ENCODE data around the gene SLIT3. TPM values are rescaled to one million over a fixed set of nuclear protein-coding genes. Genes with fewer than 3 reads are reported as not detected.
A peak's percentile ranks its signal among the peaks of the same experiment; 100 is the strongest.

SLIT3 gene
- total RNA-seq, 4 donors from 2014 or later = 0.97 to 6.1 (median 3.4) TPM

DNA sequence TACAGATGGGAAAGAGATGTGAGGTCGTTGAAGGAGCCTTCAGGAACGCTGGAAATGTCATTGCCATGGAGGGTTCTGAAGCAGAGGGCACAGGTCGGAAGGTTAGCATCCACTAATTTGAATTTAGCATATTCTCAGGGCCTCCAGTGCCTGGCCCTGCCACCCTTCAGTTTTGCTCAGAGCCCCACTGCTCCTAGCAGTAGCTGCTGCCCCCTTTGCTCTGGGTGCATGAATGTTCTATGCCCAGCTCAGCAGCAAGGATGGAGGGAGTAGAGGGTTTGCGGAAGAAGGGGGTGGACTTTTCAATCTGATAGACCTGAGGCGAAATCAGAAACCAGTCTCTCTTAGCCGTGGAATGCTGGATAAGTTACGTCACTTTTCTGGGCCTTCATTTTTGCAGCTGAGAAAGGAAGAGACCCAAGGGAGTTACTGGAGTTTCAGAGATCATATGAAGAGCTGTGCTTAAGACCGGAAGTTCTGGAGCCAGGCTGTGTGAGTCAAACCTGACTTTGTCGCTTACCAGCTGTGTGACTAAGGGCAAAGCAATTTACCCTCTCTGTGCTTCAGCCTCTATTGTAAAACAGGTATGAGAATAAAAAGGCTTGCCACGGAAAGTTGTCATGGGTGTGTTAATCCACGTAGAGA, 588.5 kb downstream of the SLIT3 start:
- TF ChIP-seq POLR2A (IDR thresholded peaks at IDR 0.05) (no peak), CTCF (IDR thresholded peaks at IDR 0.05 in 4 of 5, conservative IDR thresholded peaks at IDR 0.05 in 1 of 5) (no peak)
- in situ Hi-C loops (cut with MboI; ENCODE audit: low sequenced_read_pairs in 4 of 4) = no loop called here
- peak in 1 of 2 donors; percentile 45 for DNase-seq

GRCh38 chr5:168710706-168711105, 590.2 kb downstream of the SLIT3 start:
- Histone ChIP-seq H3K4me3 (no peak overlapping the region), H3K36me3 (no peaks in the 10 kb centered on the region), H3K4me1 (peaks cover 0 to 4% of the 10 kb centered on the region in 2 donors), H3K27me3 (no peaks in the 10 kb centered on the region), H3K9me3 (no peaks in the 10 kb centered on the region), H3K27ac (no peak overlapping the region)
- TF ChIP-seq POLR2A (IDR thresholded peaks at IDR 0.05) (no peak), CTCF (IDR thresholded peaks at IDR 0.05 in 4 of 5, conservative IDR thresholded peaks at IDR 0.05 in 1 of 5) (no peak)
- no peak for ATAC-seq
- no peak for DNase-seq
- in situ Hi-C loops (cut with MboI; ENCODE audit: low sequenced_read_pairs in 4 of 4) = no loop called here
- intact Hi-C loops (cut with DNase I; ENCODE audit: low total_unique reads) = no loop called here

More for the DNA sequence above, 588.5 kb downstream of the SLIT3 start:
- Histone ChIP-seq H3K4me3 (no peak overlapping the region), H3K9me3 (no peaks in the 10 kb centered on the region), H3K27ac (no peak overlapping the region), H3K4me1 (peaks cover 0 to 4% of the 10 kb centered on the region in 2 donors), H3K36me3 (no peaks in the 10 kb centered on the region), H3K27me3 (no peaks in the 10 kb centered on the region)
- peak; percentile 66 to 86 for ATAC-seq
- intact Hi-C loops (cut with DNase I; ENCODE audit: low total_unique reads) = no loop called here

GRCh38 chr5:168707716-168708695, 592.9 kb downstream of the SLIT3 start:
- no peak for TF ChIP-seq POLR2A (IDR thresholded peaks at IDR 0.05)
- no peak for TF ChIP-seq CTCF (IDR thresholded peaks at IDR 0.05 in 4 of 5, conservative IDR thresholded peaks at IDR 0.05 in 1 of 5)
- no peak overlapping the region for H3K4me3 ChIP-seq
- H3K4me1 ChIP-seq = peaks cover 0 to 4% of the 10 kb centered on the region in 2 donors
- intact Hi-C loops (cut with DNase I; ENCODE audit: low total_unique reads) = no loop called here
- no peak for DNase-seq
- no peaks in the 10 kb centered on the region for H3K27me3 ChIP-seq
- no peaks in the 10 kb centered on the region for H3K9me3 ChIP-seq
- ATAC-seq = no peak
- in situ Hi-C loops (cut with MboI; ENCODE audit: low sequenced_read_pairs in 4 of 4) = no loop called here
- H3K27ac ChIP-seq = no peak overlapping the region
- H3K36me3 ChIP-seq = no peaks in the 10 kb centered on the region

DNA sequence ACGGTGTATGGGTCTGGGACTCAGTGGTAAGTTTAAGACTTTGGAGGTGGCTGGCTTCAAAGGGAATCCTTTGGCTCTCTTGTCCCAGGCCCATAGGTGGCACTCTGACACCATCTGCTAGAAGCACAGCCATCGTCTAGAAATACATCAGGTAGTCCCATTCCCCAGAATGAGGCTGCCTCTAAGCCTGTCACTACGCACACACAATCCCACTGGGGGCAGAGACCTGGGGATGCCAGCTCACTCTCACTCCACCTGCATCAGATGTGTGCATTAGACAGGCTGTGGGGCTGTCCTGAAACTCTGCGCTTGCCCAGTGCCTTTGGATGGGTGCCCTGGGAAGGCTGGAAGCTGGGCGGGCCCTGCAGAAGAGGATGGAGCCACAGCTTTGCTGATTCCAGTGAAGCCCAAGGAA, 594.3 kb downstream of the SLIT3 start:
- TF ChIP-seq POLR2A (IDR thresholded peaks at IDR 0.05) (no peak), CTCF (IDR thresholded peaks at IDR 0.05 in 4 of 5, conservative IDR thresholded peaks at IDR 0.05 in 1 of 5) (peak in 1 of 5 experiments; percentile 9)
- Histone ChIP-seq H3K4me1 (no peaks in the 10 kb centered on the region), H3K9me3 (no peaks in the 10 kb centered on the region), H3K27me3 (no peaks in the 10 kb centered on the region), H3K4me3 (no peak overlapping the region), H3K27ac (no peak overlapping the region), H3K36me3 (no peaks in the 10 kb centered on the region)
- DNase-seq (no peak), ATAC-seq (no peak)
- intact Hi-C loops (cut with DNase I; ENCODE audit: low total_unique reads) (no loop called here), in situ Hi-C loops (cut with MboI; ENCODE audit: low sequenced_read_pairs in 4 of 4) (no loop called here)

Measured in gastrocnemius medialis (tissue), 4 donors.